GM12878 (cell line): ENCODE data around the gene F2RL3.

ENCODE experiments used
- POLR2AphosphoS5 ChIP-seq: IDR thresholded peaks from 2 replicates; pipeline ENCODE4 v1.6.1; 2011; ENCODE audit warnings: mild to moderate bottlenecking, low read length, inconsistent platforms
- TF ChIP-seq, protein P1 (sequence below), 3 experiments: IDR thresholded peaks in 2 of 3; conservative IDR thresholded peaks in 1 of 3; 2 replicates each; pipeline ENCODE4 v1.5.1; 2011; ENCODE audit warnings: low read depth in 3 of 3, low read length in 3 of 3, mild to moderate bottlenecking in 3 of 3, control low read depth in 2 of 3, moderate library complexity in 2 of 3, inconsistent platforms in 1 of 3, mixed read lengths in 1 of 3; ENCODE audit not compliant: control insufficient read depth in 2 of 3, insufficient read depth in 1 of 3; ENCODE audit errors: extremely low read depth in 1 of 3

- no peak for TF ChIP-seq POLR2AphosphoS5
- TF ChIP-seq, protein P1, sequence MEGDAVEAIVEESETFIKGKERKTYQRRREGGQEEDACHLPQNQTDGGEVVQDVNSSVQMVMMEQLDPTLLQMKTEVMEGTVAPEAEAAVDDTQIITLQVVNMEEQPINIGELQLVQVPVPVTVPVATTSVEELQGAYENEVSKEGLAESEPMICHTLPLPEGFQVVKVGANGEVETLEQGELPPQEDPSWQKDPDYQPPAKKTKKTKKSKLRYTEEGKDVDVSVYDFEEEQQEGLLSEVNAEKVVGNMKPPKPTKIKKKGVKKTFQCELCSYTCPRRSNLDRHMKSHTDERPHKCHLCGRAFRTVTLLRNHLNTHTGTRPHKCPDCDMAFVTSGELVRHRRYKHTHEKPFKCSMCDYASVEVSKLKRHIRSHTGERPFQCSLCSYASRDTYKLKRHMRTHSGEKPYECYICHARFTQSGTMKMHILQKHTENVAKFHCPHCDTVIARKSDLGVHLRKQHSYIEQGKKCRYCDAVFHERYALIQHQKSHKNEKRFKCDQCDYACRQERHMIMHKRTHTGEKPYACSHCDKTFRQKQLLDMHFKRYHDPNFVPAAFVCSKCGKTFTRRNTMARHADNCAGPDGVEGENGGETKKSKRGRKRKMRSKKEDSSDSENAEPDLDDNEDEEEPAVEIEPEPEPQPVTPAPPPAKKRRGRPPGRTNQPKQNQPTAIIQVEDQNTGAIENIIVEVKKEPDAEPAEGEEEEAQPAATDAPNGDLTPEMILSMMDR (IDR thresholded peaks at IDR 0.05 in 2 of 3, conservative IDR thresholded peaks at IDR 0.05 in 1 of 3; ENCODE audit: control insufficient read depth in 2 of 3, extremely low read depth in 1 of 3, insufficient read depth in 1 of 3, low read depth in 3 of 3, low read length in 3 of 3) = no peak
Observed at GRCh38 chr19:16847430-16847829, 41.4 kb upstream of the F2RL3 start.
